Measurements from ENCODE around the gene PTPN21. TPM values are rescaled to one million over a fixed set of nuclear protein-coding genes. Genes with fewer than 3 reads are reported as not detected.

PTPN21 gene
- total RNA-seq, 1 donor from 2014 or later = 19.6 TPM

DNA sequence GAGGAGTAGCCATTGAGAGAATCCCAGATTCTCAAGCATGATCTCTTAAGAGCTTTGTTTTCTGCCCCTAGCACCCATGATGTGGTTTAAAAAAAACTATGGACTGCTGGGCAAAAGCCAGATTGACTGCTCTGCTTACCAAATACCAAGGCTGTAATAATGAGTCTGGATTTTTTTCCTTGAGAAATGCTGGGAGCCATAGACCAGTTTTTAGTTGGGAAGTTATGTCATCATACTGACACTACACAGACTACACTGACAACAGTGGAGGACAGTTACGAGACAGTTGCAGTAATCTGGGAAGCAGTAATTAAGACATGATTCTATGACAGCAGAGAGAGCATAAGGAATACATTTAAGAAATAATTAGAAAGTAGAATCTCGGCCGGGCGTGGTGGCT, 133.5 kb downstream of the PTPN21 start:
- no peak overlapping the region for H3K4me3 Mint-ChIP-seq
- no peaks in the 10 kb centered on the region for H3K27me3 Mint-ChIP-seq
- TF ChIP-seq, protein P1, sequence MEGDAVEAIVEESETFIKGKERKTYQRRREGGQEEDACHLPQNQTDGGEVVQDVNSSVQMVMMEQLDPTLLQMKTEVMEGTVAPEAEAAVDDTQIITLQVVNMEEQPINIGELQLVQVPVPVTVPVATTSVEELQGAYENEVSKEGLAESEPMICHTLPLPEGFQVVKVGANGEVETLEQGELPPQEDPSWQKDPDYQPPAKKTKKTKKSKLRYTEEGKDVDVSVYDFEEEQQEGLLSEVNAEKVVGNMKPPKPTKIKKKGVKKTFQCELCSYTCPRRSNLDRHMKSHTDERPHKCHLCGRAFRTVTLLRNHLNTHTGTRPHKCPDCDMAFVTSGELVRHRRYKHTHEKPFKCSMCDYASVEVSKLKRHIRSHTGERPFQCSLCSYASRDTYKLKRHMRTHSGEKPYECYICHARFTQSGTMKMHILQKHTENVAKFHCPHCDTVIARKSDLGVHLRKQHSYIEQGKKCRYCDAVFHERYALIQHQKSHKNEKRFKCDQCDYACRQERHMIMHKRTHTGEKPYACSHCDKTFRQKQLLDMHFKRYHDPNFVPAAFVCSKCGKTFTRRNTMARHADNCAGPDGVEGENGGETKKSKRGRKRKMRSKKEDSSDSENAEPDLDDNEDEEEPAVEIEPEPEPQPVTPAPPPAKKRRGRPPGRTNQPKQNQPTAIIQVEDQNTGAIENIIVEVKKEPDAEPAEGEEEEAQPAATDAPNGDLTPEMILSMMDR (conservative IDR thresholded peaks at IDR 0.05) = no peak
- peaks cover 21% of the 10 kb centered on the region for H3K36me3 Mint-ChIP-seq
- peaks cover 5% of the 10 kb centered on the region for H3K9me3 Mint-ChIP-seq
- no peak for DNase-seq (ENCODE audit: extremely low spot score, unreplicated experiment)
- no peaks in the 10 kb centered on the region for H3K4me1 Mint-ChIP-seq (ENCODE audit: unreplicated experiment)
- no peak overlapping the region for H3K27ac Mint-ChIP-seq

DNA sequence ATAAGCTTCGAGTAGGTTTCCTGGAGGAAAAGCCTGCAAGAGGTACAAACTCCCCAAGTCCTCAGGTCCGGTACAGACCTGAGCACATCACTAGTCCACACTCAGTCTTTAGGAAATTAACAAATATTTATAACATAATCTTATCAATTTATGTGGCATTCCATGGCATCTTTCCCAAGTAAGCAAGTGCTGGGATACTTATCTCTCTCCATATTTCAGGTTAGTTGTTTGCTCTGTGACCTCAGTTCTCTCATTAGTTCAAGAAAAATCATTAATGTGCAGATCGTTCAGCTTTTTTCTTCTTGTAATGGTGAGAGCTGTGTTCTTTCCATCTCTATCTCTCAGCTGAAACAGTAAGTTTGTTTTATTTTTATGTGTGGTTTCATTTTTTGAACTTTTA, 134.6 kb downstream of the PTPN21 start:
- Mint-ChIP-seq H3K4me3 (no peak overlapping the region), H3K27ac (no peak overlapping the region), H3K27me3 (no peaks in the 10 kb centered on the region), H3K4me1 (ENCODE audit: unreplicated experiment) (no peaks in the 10 kb centered on the region), H3K36me3 (peaks cover 31% of the 10 kb centered on the region), H3K9me3 (peaks cover 12% of the 10 kb centered on the region)
- no peak for DNase-seq (ENCODE audit: extremely low spot score, unreplicated experiment)
- TF ChIP-seq, protein P1 (conservative IDR thresholded peaks at IDR 0.05) = no peak

DNA sequence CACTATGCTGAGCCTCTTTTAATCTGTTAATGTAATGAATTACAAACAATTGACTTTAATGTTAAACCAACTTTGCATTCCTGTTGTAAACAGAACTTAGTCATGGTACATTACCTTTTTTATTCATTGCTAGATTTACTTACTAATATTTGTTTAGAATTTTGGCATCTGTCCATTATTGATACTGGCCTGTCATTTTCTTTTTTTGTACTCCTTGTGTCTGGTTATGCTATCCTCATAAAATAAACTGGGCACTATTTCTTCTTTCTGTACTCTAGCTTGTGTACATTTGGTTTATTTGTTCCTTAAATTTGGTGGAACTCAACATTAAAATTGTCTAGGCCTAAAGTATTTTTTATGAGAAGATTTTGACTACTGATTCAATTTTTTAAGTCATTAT, 137.2 kb downstream of the PTPN21 start:
- Mint-ChIP-seq H3K27me3 (no peaks in the 10 kb centered on the region), H3K36me3 (peaks cover 57% of the 10 kb centered on the region), H3K27ac (no peak overlapping the region), H3K4me3 (no peak overlapping the region), H3K9me3 (peaks cover 21% of the 10 kb centered on the region), H3K4me1 (ENCODE audit: unreplicated experiment) (no peaks in the 10 kb centered on the region)
- TF ChIP-seq, protein P1 (conservative IDR thresholded peaks at IDR 0.05) = no peak
- no peak for DNase-seq (ENCODE audit: extremely low spot score, unreplicated experiment)

Other genes with a start within 250 kb of the PTPN21 start
- 0.12 and 1.4 TPM in 2 replicates for gene KCNK10, start 231.7 kb downstream of the PTPN21 start, total RNA-seq (ENCODE audit: low replicate concordance)
- 13.5 and 16.2 TPM in 2 replicates for gene SPATA7, start 169.3 kb downstream of the PTPN21 start, total RNA-seq (ENCODE audit: low replicate concordance)
- 58.5 and 90.0 TPM in 2 replicates for gene ZC3H14, start 8.0 kb upstream of the PTPN21 start, total RNA-seq (ENCODE audit: low replicate concordance)
- 2.6 and 3.0 TPM in 2 replicates for gene EML5, start 237.9 kb upstream of the PTPN21 start, total RNA-seq (ENCODE audit: low replicate concordance)